ENCODE results near the gene PLCG2.
"Not testable (repeated sequence)": the region's sequence is repeated elsewhere in the genome, so short reads cannot be mapped to it uniquely, and the experiment has no call there.

The PLCG2 gene

GRCh38 chr16:81790277-81790676 is 11.2 kb downstream of the PLCG2 start:
- DNase-seq (ENCODE audit: low read depth) = no peak

GRCh38 chr16:81790830-81791435 is 11.8 kb downstream of the PLCG2 start:
- no peak for DNase-seq (ENCODE audit: low read depth)

- DNase-seq (ENCODE audit: low read depth) = no peak
Measured at GRCh38 chr16:81792828-81793227, 13.7 kb downstream of the PLCG2 start.

GRCh38 chr16:81795193-81795592 is 16.1 kb downstream of the PLCG2 start:
- no peak for DNase-seq (ENCODE audit: low read depth)

GRCh38 chr16:81796035-81796434 is 16.9 kb downstream of the PLCG2 start:
- DNase-seq (ENCODE audit: low read depth) = no peak

- DNase-seq (ENCODE audit: low read depth) = no peak
Measured at GRCh38 chr16:81796583-81797346, 17.7 kb downstream of the PLCG2 start.

- DNase-seq (ENCODE audit: low read depth) = no peak
Measured at GRCh38 chr16:81797443-81797842, 18.4 kb downstream of the PLCG2 start.

GRCh38 chr16:81798311-81799137 is 19.4 kb downstream of the PLCG2 start:
- no peak for DNase-seq (ENCODE audit: low read depth)

GRCh38 chr16:81799138-81799504 is 20.0 kb downstream of the PLCG2 start:
- no peak for DNase-seq (ENCODE audit: low read depth)

- DNase-seq (ENCODE audit: low read depth) = not testable (repeated sequence)
Measured at GRCh38 chr16:81801724-81802123, 22.6 kb downstream of the PLCG2 start.

- DNase-seq (ENCODE audit: low read depth) = no peak
Measured at GRCh38 chr16:81803332-81803731, 24.2 kb downstream of the PLCG2 start.

- DNase-seq (ENCODE audit: low read depth) = no peak
Measured at GRCh38 chr16:81804134-81804610, 25.1 kb downstream of the PLCG2 start.

GRCh38 chr16:81806696-81807095 is 27.6 kb downstream of the PLCG2 start:
- no peak for DNase-seq (ENCODE audit: low read depth)

- no peak for DNase-seq (ENCODE audit: low read depth)
Measured at GRCh38 chr16:81807767-81808358, 28.8 kb downstream of the PLCG2 start.

GRCh38 chr16:81808933-81809480 is 29.9 kb downstream of the PLCG2 start:
- no peak for DNase-seq (ENCODE audit: low read depth)

GRCh38 chr16:81809567-81809966 is 30.5 kb downstream of the PLCG2 start:
- no peak for DNase-seq (ENCODE audit: low read depth)

GRCh38 chr16:81810361-81810760 is 31.3 kb downstream of the PLCG2 start:
- DNase-seq (ENCODE audit: low read depth) = no peak

- no peak for DNase-seq (ENCODE audit: low read depth)
Measured at GRCh38 chr16:81810894-81811538, 31.9 kb downstream of the PLCG2 start.

- DNase-seq (ENCODE audit: low read depth) = no peak
Measured at GRCh38 chr16:81813648-81814047, 34.6 kb downstream of the PLCG2 start.

GRCh38 chr16:81814751-81815428 is 35.8 kb downstream of the PLCG2 start:
- DNase-seq (ENCODE audit: low read depth) = no peak

GRCh38 chr16:81815429-81815766 is 36.3 kb downstream of the PLCG2 start:
- no peak for DNase-seq (ENCODE audit: low read depth)

All from stimulated activated CD8-positive, alpha-beta memory T cell treated with anti-CD3 and anti-CD28 coated beads, Interleukin-12 subunit alpha, Interleukin-12 subunit beta, amount 100 ng/mL, for 4 hours (primary cell).